Activated CD4-positive, alpha-beta T cell treated with anti-CD3 and anti-CD28 coated beads, Interleukin-2, amount 50 U/mL, for 16 hours (primary cell): ENCODE data around the gene TMEM9.
A peak's percentile ranks its signal among the peaks of the same experiment; 100 is the strongest.

ENCODE experiments used
- DNase-seq: peaks from one replicate; pipeline ENCODE4 v3.0.0-alpha.2; 2020

TMEM9 gene

DNA sequence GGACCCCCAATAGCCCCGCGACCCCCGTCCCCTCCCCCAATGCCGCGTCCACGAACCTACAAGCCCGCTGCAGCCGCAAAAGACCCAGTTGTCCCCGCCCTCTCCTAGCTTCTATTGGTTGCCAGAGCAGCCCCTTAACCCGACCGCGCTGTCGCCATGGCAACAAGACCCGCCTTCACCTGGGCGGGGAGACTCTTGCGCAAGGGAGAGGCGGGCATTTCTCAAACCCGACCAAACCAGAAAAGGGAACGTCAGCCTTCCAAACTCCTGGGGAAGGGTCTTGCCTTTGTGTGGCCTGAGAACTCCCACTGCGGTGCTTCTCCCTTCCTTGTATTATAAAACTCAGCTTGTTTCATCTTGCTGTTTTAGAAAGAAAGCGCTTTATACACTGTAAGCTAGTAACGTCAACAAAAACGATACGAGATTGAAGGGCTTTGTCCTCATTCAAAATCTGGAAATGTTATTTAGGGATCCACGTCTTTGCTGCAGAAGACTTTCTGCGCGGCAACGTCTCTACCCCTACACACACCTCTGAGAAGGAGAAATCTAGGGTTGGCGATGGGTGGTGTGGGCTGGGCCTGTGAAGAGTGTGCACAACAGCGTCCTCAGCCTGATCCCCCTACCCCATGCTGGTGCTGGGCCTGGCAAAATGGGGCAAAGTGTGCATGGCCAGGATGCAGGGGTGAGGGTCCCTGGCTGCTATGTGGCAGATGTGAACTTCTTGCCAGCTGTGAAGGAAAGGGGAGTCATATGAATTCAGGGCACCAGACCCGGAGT is at the start of gene TMEM9:
Gene TMEM9 (minus strand): TSS at position 86 of the 777 bp plus-strand sequence. CDS start 551 bp downstream, outside the sequence.
- DNase-seq: peak; percentile 97

DNA sequence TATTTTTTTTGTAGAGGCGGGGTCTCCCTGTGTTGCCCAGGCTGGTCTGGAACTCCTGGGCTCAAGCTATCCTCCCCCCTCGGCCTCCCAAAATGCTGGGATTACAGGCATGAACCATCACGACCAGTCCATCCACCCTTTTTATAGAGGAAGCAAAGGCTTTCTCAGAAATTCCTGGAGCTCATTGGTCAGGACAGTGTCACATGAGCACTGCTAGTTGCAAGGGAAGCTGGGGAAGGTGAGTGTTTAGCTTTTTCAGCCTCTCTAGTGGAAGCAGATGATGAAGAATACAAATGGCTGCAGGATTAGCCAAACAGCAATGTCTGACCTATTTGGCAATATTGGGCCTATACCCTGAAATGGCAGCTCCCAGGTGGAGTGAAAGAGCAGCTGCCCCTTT is 44.3 kb upstream of the TMEM9 start:
- no peak for DNase-seq

DNA sequence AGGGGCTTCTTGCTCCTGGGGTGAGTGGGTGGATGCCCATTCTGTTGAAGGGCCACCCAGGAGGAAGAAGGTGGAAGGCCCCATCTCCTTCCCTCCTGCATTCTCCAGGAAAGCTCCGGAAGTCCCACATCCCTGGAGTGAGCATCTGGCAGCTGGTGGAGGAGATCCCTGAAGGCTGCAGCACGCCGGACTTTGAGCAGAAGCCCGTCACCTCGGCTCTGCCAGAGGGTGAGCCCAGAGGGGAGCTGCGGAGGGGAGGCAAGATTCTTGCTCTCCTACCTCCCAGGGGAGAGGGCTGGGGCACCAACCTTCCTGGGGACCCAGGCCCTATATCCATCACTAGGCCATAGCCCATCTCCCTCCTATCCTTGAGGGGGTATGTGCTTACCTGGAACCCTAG is 39.8 kb upstream of the TMEM9 start:
- no peak for DNase-seq

DNA sequence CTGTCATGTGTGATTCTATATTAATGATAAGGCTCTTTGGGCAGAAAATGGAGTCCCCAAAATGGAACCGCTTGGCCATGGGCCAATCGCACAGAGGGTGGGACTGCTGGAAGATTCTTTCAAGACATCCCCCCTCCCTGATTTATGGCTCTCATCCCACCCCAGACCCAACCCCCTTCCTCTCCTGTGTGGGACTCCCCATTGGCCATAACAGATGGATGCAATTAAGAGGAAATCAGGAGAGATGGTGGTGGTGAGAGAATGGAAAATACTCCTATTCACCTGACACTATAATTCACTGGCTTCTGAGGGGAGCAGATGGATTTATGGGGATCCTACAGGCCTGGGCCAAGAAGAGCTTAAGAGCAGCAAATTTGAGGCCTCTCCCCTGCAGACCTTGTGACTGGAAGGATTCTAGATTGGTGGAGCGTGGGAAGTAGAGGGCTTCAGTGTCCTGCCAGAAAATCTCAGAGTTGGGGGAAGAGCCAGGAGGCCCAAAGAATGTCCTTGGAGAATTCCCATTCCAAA is 38.1 kb upstream of the TMEM9 start:
- no peak for DNase-seq

DNA sequence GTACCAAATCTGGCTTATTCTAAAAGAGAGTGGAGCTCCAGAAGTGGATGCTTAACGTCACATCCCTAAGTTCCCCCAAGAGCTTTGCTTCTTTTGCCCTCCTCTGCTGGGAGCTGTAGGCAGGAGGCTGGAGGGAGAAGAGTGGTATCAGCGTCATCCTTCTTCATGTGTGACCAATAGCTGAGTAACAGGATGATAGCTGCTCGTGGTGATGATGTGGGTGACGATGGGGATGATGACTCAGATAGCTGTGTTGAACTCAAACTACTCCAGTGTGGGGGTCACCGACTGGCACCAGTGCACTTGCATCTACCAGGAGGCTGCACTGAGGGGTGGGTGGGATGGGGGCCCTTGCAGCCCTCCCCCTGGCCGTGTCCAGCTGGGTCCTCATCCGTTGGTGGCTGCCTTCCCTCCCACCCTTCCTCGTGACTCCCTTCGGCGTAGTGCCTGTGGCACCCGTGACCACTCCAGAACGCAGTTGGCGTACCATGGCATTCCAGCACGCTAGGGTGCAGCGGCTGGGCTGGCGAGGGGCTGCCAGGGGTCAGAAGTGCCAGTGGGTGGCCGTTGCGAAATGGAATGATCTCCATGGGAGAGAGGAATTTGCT is 37.5 kb upstream of the TMEM9 start:
- DNase-seq: peak; percentile 51

DNA sequence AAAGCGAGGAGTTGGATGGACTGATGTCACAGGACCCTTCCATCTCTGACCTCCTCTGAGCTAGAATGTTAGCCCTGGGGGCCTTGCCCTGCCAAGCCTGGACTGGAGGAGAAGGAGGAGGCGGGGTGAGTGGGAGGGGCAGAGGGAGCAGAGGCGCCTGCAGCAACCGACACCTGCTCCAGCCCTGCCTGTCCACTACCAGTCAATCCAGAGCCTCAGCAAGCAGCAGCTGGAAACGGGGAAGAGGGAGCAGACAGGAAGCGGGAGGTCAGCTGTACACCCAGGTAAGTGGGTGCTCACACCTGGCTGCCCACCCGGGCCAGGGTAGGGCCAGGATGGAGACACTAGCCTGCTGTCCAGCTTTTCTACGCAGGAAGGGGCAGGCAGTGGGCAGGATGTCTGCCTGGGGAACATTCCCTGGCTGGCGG is 36.4 kb upstream of the TMEM9 start, which contains the start of gene IGFN1:
Gene IGFN1 (plus strand): TSS at position 201 of the 428 bp plus-strand sequence. CDS start 2,470 bp downstream, outside the sequence.
- no peak for DNase-seq

DNA sequence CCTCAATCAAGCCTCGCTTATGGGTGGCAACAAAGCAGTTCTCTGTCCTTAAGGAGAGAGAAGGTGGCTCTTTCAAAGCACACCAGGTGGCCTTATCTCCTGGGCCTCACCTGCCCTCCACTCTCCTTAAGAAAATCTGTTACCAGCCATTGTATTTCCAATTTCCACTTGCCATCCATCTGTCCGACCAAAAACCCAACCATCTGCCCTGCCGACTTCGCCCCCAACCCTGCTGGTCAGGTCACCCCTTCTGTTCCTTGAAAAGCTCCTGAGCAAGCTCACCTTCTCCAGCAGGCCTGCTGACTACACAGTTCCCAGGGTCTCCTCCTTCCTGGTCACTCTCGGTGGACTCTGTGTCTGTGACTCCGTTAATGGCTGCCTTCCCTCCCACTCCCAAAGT is 35.7 kb upstream of the TMEM9 start:
- DNase-seq: no peak

DNA sequence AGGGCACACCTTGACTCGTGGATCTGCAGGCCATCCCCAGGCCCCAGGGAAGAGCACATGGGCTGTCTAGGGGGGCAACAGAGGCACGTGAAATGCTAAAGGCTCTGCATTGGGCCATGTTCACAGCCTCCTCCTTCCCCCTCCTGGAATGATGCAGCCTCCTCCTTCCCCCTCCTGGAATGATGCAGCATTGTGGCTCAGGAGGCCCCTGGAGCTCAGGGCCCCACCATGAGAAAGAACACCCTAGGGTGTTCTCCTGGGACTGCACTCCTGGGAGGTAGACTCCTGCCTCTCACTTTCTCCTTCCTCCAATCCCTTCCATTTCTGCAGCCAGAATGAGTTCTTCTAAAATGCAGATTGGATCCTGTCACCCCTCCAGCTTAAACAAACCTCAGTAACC is 34.8 kb upstream of the TMEM9 start:
- no peak for DNase-seq

DNA sequence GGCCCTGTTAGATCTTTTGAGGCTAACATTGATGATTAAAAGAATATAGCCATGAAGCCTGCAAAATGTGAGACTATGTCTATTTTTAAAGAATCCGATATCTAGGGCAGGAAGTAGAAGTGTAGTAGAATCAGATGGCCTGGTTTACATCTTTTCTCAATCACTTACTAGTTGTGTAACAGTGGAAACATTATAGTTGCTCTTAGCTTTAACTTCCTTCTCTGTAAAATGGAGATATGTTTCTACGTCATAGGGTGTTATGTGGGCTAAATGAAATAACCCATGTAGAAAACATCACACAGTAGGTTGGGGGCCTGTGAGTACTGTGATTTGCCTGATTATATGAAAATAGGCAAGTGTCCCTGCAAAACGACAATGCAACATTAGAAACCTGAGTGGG is 31.9 kb upstream of the TMEM9 start:
- DNase-seq: no peak

DNA sequence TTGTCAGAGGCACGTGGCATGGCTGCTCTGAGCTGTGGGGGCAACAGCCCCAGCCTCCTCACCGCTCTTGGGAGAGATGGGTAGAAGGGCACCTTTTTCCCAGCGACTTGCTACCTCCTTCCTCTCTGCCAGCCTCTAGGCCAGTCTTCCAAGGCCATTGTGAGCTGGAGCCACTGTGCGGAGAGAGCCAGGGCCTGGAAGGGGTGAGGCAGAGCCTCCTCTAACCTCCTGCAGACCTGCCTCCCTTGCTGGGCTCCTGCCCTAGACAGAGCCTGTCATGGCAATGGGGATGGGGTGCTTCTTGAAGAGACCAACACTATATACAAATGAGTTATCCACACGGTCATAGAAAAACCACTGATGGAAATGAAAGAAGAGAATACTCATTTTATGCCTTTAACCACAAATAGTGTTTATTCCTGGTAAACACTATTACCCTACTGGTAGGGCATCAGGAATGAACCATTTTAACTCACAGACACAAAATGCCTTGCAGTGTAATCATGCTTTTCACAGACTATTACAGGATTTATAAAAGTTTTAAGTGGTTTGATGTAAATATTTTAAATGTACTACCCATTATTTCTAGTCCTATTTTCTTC is 31.4 kb upstream of the TMEM9 start:
- DNase-seq: peak; percentile 9

DNA sequence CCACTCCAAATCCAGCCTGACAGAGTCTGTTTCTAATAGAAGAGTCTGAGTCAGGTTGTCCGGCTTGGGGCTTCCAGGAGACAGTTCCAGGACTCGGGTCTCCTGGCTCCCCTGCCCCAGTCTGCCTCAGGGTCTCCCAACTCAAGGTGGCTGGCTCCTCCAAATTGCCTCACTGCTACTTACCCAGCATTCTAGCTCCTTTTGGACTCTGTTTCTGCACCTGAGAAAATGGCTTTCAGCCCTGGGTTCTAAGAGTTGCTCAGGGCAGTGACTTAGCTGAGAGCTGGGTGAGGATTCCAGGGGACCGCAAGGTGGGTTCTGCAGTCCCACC is 30.8 kb upstream of the TMEM9 start:
- DNase-seq: no peak

DNA sequence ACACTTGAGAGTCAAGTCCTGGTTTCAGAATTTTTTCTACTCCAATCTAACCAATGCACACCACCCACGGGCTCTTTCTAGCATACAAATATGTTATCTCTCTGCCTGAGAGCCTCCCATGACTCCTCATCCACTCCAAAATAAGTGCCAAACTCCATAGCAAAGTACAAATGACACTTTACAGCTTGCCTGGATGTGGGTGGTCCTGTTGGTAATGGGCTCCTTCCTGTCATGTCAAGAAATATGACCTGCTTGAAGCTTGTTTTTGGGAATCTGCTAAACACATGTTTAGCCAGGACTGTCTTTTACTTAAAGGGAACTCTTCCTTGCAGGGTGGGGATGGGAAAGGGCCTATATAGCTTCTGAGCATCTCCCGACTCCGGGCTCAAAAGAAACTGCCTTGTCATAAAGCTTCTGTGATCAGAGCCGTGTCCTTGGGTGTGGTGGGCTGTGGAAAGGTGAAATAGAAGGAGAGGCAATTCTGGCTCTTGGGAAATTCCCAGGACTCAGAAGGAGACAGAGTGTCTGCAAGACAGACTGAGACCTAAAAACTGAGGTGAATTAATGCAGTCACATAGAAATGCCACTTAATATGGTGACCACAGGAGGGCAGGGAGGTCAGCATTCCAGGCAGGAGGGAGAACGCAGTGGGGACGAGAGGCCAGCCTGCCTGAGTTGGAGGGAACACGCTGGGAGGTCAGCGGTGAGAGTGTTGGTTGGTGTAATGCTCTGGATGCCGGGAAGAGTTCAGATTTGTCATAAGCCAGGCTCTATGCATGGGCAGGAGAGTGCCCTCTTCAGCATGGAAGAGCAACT is 30.2 kb upstream of the TMEM9 start:
- no peak for DNase-seq

DNA sequence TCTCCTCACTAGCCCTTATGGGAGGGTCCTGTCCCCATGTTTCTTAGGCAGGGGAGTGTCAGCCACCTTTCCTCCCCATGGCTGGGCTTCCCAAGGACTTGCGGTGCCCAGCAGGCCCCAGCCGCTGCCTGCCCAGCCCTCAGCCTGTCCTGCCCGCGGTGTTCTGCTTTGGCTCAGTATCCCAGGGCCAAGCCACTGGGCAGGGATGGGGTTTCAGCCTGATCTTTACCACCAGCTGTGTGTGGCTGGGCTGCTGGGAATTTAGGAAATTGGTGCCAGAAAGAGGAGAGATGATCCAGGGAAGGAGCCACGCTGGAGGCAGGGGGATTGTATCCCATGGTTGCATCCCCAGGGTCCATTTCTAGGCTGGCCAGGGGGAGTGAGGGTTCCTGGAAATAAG is 29.5 kb upstream of the TMEM9 start:
- DNase-seq: no peak

DNA sequence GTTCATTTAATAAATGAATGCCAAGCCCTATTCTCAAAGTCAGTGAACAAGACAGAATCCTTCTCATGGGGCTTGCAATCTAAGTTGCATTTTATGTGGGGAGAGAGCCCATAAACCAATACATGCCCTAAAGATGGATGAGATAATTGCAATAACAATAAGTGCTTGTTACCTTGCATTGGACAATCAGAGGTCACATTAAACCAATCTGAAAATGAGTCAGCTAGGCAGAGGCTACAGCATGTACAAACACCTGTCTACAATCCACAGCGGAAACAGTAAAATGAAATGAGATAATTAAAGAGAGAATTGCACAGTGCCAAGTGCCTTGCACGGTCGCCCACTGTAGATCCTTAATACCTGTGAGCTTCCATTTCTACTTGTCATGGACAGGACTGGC is 28.9 kb upstream of the TMEM9 start:
- no peak for DNase-seq

DNA sequence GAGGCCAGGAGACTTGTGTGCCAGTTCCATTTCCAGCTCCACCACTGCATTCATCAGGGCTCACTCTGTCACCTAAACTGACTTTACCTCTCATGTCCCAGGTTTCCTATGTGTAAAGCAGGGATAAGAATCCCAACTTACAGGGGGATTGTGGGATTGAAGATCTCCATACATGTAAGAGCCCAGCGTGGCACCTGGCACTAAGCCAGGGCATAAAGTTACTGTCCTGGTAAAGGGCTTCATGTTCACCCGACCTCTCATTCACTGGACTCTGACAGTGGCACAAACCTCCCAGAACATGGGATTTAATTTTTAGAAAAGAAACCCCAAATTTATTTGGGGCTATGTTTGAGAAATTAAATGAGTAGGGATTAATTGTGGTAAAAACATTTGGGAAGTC is 27.5 kb upstream of the TMEM9 start:
- no peak for DNase-seq

DNA sequence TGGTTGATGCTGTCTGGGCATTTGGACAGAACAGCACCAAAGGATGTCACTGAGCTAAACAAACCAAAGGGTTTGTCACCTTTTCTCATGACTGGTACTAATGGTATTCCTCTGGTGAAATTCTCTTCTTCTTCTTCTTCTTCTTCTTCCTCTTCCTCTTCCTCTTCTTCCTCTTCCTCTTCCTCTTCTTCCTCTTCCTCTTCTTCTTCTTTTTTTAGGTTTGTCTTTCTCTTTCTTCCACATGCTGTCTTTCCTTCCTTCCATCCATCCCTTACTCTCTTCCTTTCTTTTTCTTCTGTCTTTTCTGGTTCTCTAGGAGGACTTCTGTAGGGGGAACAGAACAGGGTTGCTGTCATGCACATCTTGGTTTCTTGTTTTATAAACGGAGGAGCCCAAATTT is 27.0 kb upstream of the TMEM9 start:
- DNase-seq: no peak

DNA sequence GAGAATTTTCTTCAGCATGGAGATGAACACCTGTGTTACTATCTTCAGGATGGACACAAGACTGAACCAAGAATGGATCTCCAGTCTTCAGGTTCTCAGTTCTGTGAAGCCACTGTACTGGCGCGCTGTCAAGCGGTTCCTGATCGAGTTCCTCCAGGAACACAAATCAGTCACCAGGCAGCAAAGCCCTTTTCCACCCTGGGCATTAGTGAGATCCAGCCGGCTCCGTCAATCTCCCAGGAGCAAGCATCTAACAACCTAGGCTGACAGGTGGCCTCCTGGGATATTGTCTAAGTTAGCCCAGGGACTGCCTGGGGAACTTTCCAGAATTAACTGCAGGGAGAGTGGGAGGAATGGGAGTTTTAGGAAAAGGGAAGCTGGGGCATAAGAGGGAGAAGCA is 26.6 kb upstream of the TMEM9 start:
- no peak for DNase-seq

DNA sequence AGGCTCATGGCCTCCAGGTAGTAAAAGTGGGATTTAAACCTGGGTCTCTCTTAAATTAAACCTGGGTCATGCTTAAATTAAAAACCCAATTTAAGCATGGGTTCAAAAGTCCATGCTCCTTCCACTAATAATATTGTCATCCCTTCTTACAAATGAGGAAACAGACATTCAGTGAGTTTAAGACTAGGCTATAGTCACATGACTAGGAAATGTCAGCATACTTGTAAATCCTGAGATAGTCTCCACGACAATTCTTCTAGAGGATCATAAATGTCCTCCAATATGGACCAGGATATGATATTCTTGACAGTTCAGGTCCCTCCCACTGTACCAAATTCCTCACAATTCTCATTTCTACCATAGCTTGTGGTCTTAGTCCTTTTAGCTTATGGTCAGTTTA is 25.9 kb upstream of the TMEM9 start:
- no peak for DNase-seq

DNA sequence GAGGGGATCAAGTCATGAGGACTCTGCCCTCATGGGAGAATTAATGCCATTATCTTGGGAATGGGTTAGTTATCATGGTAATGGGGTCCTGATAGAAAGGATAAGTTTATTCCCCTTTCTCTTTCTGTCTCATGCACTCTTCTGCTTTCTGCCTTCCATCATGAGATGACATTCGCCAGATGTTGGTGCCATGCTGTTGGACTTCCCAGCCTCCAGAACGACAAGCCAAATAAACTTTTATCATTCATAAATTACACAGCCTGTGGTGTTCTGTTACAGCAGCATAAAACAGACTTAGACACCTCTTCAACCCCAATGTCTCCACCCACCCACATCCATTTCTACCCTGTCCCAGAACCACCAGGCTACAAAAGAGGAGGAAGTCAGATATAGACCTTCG is 24.4 kb upstream of the TMEM9 start:
- no peak for DNase-seq

DNA sequence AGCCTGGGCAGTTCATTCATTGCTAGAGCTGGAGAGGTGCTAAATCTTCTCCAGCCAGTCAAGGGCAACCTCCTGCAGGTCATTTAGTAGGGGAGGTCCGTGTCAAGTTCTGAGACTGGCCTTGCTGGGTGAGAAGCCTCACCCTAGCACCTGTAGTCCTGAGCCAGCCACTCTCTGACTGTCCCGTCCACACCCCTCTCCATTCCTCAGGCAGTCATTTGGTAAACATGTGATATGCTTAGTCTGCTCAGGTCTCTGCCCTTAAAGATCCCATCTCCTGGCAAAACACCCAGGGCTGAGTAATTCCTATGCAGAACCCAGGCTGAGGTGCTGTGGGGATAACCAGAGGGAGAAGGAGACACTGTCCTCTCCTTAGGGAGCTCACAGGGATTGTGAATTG is 22.7 kb upstream of the TMEM9 start:
- DNase-seq: no peak

DNA sequence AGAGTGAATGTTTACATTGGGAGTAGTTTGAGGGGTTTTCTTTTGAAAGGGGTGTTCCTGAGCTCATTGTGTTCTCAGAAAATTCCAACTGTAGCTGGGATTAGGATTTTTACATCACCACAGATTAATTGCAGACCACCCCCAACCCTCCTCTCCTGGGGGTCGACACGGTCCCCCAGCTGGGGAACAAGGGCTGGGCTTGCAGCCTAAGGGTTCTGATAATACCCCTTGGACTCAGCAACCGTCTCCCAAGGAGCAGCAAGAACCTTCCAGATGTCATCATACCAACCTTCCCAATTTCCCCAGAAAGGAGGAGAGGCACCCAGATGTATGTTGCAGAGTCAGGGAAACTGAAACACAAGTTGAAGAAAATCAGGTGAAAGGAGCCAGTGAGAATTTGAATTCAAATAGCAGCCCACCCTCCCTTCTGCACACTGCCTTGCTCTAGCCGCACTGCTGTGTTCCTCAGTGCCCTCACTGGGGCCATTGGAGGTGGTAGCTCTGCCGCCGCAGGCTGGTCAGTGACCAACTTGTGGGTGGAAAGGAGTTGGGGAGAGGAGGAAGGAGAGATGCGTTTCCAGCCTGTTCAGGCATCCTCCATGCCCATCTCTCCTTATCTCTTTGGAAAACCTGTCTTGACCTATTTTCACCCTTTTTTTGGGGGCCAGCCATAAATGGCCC is 21.7 kb upstream of the TMEM9 start:
- DNase-seq: no peak

DNA sequence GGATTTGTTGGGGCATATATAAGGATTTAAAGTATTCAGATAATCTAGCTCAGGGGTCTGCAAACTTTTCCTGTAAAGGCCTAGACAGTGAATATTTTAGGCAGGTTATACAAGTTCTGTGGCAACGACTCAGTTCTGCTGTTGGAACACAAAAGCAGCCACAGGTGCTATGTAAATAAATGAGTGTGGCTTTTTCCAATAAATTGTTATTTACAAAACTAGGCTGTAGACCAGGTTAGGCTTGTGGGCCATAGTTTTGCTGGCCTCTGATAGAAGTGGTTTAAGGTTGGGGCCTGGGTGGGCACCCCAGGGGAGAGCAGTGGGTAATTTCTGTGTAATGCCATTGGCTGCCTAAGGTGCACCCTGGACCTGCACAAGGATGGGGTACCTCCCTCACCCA is 19.5 kb upstream of the TMEM9 start:
- DNase-seq: no peak
